HUDEP-2 (cell line): Measurements from ENCODE around the gene SS18.

Experiments used
- DNase-seq, 76 experiments: peaks; one replicate each; lab custom pipeline; 2025; ENCODE audit not compliant: unreplicated experiment in 76 of 76; lab: John Stamatoyannopoulos, UW

SS18 gene

GRCh38 chr18:26073758-26074157 is 16.7 kb downstream of the SS18 start:
- DNase-seq, result no peak

- DNase-seq, result no peak
Measured at GRCh38 chr18:26071725-26072124, 18.7 kb downstream of the SS18 start.

- no peak for DNase-seq
Measured at GRCh38 chr18:26071020-26071419, 19.4 kb downstream of the SS18 start.

- DNase-seq, result peak in 7 of 76 experiments; percentile 2 to 31 (median 15)
Measured at GRCh38 chr18:26059357-26059756, 31.1 kb downstream of the SS18 start.

- no peak for DNase-seq
Measured at GRCh38 chr18:26057344-26057773, 33.1 kb downstream of the SS18 start.

GRCh38 chr18:26056291-26056690 is 34.1 kb downstream of the SS18 start:
- DNase-seq, result no peak

GRCh38 chr18:26052505-26052904 is 37.9 kb downstream of the SS18 start:
- peak in 2 of 76 experiments; percentile 0 to 11 for DNase-seq

GRCh38 chr18:26051843-26052242 is 38.6 kb downstream of the SS18 start:
- DNase-seq, result peak in 2 of 76 experiments; percentile 10 to 17

GRCh38 chr18:26046419-26047077 is 43.9 kb downstream of the SS18 start:
- no peak for DNase-seq

GRCh38 chr18:26044807-26045206 is 45.6 kb downstream of the SS18 start:
- no peak for DNase-seq

- DNase-seq, result no peak
Measured at GRCh38 chr18:26040051-26040656, 50.3 kb downstream of the SS18 start.

- no peak for DNase-seq
Measured at GRCh38 chr18:26039203-26039602, 51.2 kb downstream of the SS18 start.

- DNase-seq, result no peak
Measured at GRCh38 chr18:26036635-26037034, 53.8 kb downstream of the SS18 start.

GRCh38 chr18:26034850-26035497 is 55.4 kb downstream of the SS18 start:
- DNase-seq, result no peak

- peak in 2 of 76 experiments; percentile 11 to 19 for DNase-seq
Measured at GRCh38 chr18:26022585-26022984, 67.8 kb downstream of the SS18 start.

- no peak for DNase-seq
Measured at GRCh38 chr18:26021061-26021754, 69.2 kb downstream of the SS18 start.

GRCh38 chr18:26017929-26018328 is 72.5 kb downstream of the SS18 start:
- DNase-seq, result peak in 24 of 76 experiments; percentile 2 to 72 (median 28)

GRCh38 chr18:26014462-26014861 is 76.0 kb downstream of the SS18 start:
- no peak for DNase-seq

- no peak for DNase-seq
Measured at GRCh38 chr18:26008619-26009018, 81.8 kb downstream of the SS18 start.

GRCh38 chr18:26008096-26008495 is 82.3 kb downstream of the SS18 start:
- no peak for DNase-seq

GRCh38 chr18:26005950-26006349 is 84.5 kb downstream of the SS18 start:
- no peak for DNase-seq
